ENCODE measurements around the gene ZNF101. TPM values are rescaled to one million over a fixed set of nuclear protein-coding genes. Genes with fewer than 3 reads are reported as not detected.
A peak's percentile ranks its signal among the peaks of the same experiment; 100 is the strongest.

ZNF101 gene
- polyA plus RNA-seq, 5 donors: 10.6 to 16.5 (median 12.5) TPM

GRCh38 chr19:19710506-19710905 lies 41.9 kb downstream of the ZNF101 start:
- no peak for DNase-seq

- no peak for DNase-seq
These were observed 42.8 kb downstream of the ZNF101 start for GRCh38 chr19:19711306-19711933.

GRCh38 chr19:19711934-19712828 lies 43.5 kb downstream of the ZNF101 start:
- DNase-seq: no peak

GRCh38 chr19:19719798-19720197 lies 51.2 kb downstream of the ZNF101 start:
- no peak for DNase-seq

- no peak for DNase-seq
These were observed 53.3 kb downstream of the ZNF101 start for GRCh38 chr19:19721896-19722295.

GRCh38 chr19:19732579-19733501 lies 64.2 kb downstream of the ZNF101 start, which contains the start of gene ZNF14:
TSS of gene ZNF14 (minus strand) at chr19:19733112. CDS start at chr19:19732958, 154 bp downstream.
- peak; percentile 93 to 96 for DNase-seq

Other genes starting within 250 kb of the ZNF101 start
- gene TSSK6, start 153.3 kb upstream of the ZNF101 start, polyA plus RNA-seq (ENCODE audit: insufficient read depth in 1 of 5, insufficient read length in 5 of 5, low replicate concordance in 1 of 5): 1 to 10 TPM in 3 of 5 donors, under 1 TPM in 2; 0.69 to 1.6 (median 1.2) TPM
- gene NDUFA13, start 152.6 kb upstream of the ZNF101 start, polyA plus RNA-seq (ENCODE audit: insufficient read depth in 1 of 5, insufficient read length in 5 of 5, low replicate concordance in 1 of 5): 100 to 1,000 TPM; 177 to 282 (median 180) TPM
- 10 to 100 TPM; 10.1 to 14.8 (median 11.6) TPM for gene YJEFN3, start 139.9 kb upstream of the ZNF101 start, polyA plus RNA-seq (ENCODE audit: insufficient read depth in 1 of 5, insufficient read length in 5 of 5, low replicate concordance in 1 of 5)
- gene CILP2, start 130.6 kb upstream of the ZNF101 start, polyA plus RNA-seq (ENCODE audit: insufficient read depth in 1 of 5, insufficient read length in 5 of 5, low replicate concordance in 1 of 5): 1 to 10 TPM in 1 of 5 donors, under 1 TPM in 4; 0.16 to 1.0 (median 0.35) TPM
- 10 to 100 TPM; 12.0 to 23.5 (median 17.4) TPM for gene PBX4, start 50.2 kb upstream of the ZNF101 start, polyA plus RNA-seq (ENCODE audit: insufficient read depth in 1 of 5, insufficient read length in 5 of 5, low replicate concordance in 1 of 5)
- gene LPAR2, start 40.6 kb upstream of the ZNF101 start, polyA plus RNA-seq (ENCODE audit: insufficient read depth in 1 of 5, insufficient read length in 5 of 5, low replicate concordance in 1 of 5): 10 to 100 TPM; 36.2 to 59.3 (median 46.2) TPM
- 10 to 100 TPM in 1 of 5 donors, 1 to 10 TPM in 4; 7.0 to 11.9 (median 9.1) TPM for gene GMIP, start 25.2 kb upstream of the ZNF101 start, polyA plus RNA-seq (ENCODE audit: insufficient read depth in 1 of 5, insufficient read length in 5 of 5, low replicate concordance in 1 of 5)
- 10 to 100 TPM; 35.2 to 54.0 (median 46.6) TPM for gene ATP13A1, start 5.2 kb upstream of the ZNF101 start, polyA plus RNA-seq (ENCODE audit: insufficient read depth in 1 of 5, insufficient read length in 5 of 5, low replicate concordance in 1 of 5)
- 10 to 100 TPM in 4 of 5 donors, 1 to 10 TPM in 1; 9.5 to 15.5 (median 13.0) TPM for gene ZNF14, start 64.3 kb downstream of the ZNF101 start, polyA plus RNA-seq (ENCODE audit: insufficient read depth in 1 of 5, insufficient read length in 5 of 5, low replicate concordance in 1 of 5)
- gene ZNF506, start 152.9 kb downstream of the ZNF101 start, polyA plus RNA-seq (ENCODE audit: insufficient read depth in 1 of 5, insufficient read length in 5 of 5, low replicate concordance in 1 of 5): 10 to 100 TPM; 30.3 to 44.6 (median 36.8) TPM
- 10 to 100 TPM; 20.2 to 43.0 (median 39.8) TPM for gene ZNF253, start 197.0 kb downstream of the ZNF101 start, polyA plus RNA-seq (ENCODE audit: insufficient read depth in 1 of 5, insufficient read length in 5 of 5, low replicate concordance in 1 of 5)
- gene ZNF93, start 232.1 kb downstream of the ZNF101 start, polyA plus RNA-seq (ENCODE audit: insufficient read depth in 1 of 5, insufficient read length in 5 of 5, low replicate concordance in 1 of 5): 10 to 100 TPM; 11.2 to 24.2 (median 16.9) TPM